GM18499 (cell line): ENCODE data around the gene TAS2R8.

Source experiments
- ATAC-seq: cut with Tn5 transposase; IDR thresholded peaks from one replicate; pipeline ENCODE4 v1.9.1; 2021; ENCODE audit warnings: moderate number of reproducible peaks; ENCODE audit not compliant: insufficient read depth, unreplicated experiment

Gene TAS2R8

GRCh38 chr12:10756194-10756593 lies 50.9 kb downstream of the TAS2R8 start:
- ATAC-seq: no peak
